Measurements from ENCODE around the gene FBXW12.

DNA sequence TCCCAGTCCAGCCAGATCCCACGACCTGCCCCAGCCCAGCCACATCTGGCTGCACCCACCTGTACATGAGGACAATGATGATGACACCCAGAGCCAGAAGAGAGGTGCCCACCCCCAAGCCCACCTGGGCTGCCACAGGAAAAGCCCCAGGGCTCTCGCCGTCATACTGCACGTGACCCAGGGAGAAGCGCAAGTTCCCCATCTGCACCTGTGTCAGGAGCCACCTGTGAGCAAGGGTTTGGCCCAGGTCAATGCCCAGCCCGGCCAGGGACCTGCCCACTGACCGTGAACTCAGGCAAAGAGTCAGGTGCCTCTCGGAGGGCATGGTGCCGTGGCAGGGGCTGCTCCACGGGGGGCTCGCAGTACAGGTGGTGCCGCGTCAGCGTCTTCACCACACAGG, 41.6 kb downstream of the FBXW12 start:
- TF ChIP-seq, protein P1, sequence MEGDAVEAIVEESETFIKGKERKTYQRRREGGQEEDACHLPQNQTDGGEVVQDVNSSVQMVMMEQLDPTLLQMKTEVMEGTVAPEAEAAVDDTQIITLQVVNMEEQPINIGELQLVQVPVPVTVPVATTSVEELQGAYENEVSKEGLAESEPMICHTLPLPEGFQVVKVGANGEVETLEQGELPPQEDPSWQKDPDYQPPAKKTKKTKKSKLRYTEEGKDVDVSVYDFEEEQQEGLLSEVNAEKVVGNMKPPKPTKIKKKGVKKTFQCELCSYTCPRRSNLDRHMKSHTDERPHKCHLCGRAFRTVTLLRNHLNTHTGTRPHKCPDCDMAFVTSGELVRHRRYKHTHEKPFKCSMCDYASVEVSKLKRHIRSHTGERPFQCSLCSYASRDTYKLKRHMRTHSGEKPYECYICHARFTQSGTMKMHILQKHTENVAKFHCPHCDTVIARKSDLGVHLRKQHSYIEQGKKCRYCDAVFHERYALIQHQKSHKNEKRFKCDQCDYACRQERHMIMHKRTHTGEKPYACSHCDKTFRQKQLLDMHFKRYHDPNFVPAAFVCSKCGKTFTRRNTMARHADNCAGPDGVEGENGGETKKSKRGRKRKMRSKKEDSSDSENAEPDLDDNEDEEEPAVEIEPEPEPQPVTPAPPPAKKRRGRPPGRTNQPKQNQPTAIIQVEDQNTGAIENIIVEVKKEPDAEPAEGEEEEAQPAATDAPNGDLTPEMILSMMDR (IDR thresholded peaks at IDR 0.05): no peak
- TF ChIP-seq POLR2A (IDR thresholded peaks at IDR 0.05) (no peak), EP300 (IDR thresholded peaks at IDR 0.05) (no peak)

Data from ovary (tissue), 3 donors.